ENCODE results near the gene MCOLN3. TPM values are rescaled to one million over a fixed set of nuclear protein-coding genes. Genes with fewer than 3 reads are reported as not detected.
A peak's percentile ranks its signal among the peaks of the same experiment; 100 is the strongest.

The MCOLN3 gene, protein sequence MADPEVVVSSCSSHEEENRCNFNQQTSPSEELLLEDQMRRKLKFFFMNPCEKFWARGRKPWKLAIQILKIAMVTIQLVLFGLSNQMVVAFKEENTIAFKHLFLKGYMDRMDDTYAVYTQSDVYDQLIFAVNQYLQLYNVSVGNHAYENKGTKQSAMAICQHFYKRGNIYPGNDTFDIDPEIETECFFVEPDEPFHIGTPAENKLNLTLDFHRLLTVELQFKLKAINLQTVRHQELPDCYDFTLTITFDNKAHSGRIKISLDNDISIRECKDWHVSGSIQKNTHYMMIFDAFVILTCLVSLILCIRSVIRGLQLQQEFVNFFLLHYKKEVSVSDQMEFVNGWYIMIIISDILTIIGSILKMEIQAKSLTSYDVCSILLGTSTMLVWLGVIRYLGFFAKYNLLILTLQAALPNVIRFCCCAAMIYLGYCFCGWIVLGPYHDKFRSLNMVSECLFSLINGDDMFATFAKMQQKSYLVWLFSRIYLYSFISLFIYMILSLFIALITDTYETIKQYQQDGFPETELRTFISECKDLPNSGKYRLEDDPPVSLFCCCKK
- total RNA-seq (2022): 0.70 and 1.3 TPM in 2 replicates
- Bru-seq, nascent RNA: percentile 30 among the genes with signal in this experiment
- BruChase-seq, experiment 1, labeled RNA remaining after a 6-hour chase: percentile 37 among the genes with signal in this experiment
- BruChase-seq, experiment 2, labeled RNA remaining after a 2-hour chase: percentile 38 among the genes with signal in this experiment
- long read RNA-seq: 0 reads

DNA sequence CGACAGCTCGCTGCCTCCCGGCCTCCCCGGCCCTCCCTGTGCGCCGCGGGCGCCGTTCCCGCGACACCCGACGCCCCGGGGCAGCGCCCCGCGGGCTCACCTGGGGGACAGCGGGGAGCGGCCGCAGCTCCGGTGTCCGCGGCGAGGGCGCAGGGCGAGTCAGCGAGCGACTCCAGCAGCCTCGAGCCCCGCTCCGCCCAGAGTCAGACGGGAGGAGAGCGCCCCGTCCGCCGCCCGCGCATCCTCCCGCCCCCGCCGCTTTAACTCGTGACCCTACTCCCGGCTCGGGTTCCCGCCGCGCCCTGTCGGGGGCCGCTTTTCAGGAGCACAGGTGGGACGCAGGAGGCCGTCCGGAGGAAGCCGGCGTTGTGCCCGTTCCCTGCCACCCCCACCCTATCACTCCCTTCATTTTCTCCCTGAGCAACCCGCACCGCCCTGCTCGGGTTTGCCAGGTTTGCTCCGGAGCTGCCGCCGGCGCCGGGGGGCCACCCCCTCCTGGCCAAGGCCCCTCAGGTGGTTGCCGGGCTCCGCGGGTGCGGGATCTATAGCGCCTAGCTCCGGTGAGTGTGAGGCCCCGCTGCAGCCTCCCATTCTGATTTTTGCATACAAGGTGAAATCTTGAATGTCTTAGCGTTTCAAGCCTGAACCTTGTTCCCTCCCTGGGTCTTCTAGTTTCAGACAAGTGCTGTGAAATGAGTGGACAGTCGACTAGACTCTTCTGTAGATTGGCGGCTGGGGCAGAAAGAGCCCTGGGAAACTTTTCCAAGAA lies at the start of gene MCOLN3:
Gene MCOLN3, minus strand, starts transcription at position 205 of the 769 bp plus-strand sequence. CDS start 3,140 bp downstream, outside the sequence.
- ChIA-PET CTCF (interaction anchor here (0.6 kb wide), 1 partner anchor 176 kb away, joined by 3 read pairs; no protein-coding TSS in a partner anchor), POLR2A (no interaction called here)
- no peaks in the 10 kb centered on the region for H3K36me3 Mint-ChIP-seq (ENCODE audit: insufficient read depth, unreplicated experiment)
- H3K9me3 Mint-ChIP-seq (ENCODE audit: unreplicated experiment): no peaks in the 10 kb centered on the region
- intact Hi-C loops (cut with micrococcal nuclease): no loop called here
- H3K4me1 Mint-ChIP-seq (ENCODE audit: insufficient read depth, unreplicated experiment): no peaks in the 10 kb centered on the region
- TF ChIP-seq, protein P1, sequence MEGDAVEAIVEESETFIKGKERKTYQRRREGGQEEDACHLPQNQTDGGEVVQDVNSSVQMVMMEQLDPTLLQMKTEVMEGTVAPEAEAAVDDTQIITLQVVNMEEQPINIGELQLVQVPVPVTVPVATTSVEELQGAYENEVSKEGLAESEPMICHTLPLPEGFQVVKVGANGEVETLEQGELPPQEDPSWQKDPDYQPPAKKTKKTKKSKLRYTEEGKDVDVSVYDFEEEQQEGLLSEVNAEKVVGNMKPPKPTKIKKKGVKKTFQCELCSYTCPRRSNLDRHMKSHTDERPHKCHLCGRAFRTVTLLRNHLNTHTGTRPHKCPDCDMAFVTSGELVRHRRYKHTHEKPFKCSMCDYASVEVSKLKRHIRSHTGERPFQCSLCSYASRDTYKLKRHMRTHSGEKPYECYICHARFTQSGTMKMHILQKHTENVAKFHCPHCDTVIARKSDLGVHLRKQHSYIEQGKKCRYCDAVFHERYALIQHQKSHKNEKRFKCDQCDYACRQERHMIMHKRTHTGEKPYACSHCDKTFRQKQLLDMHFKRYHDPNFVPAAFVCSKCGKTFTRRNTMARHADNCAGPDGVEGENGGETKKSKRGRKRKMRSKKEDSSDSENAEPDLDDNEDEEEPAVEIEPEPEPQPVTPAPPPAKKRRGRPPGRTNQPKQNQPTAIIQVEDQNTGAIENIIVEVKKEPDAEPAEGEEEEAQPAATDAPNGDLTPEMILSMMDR (IDR thresholded peaks at IDR 0.05; ENCODE audit: unreplicated experiment): no peak
- peak within 1 kb of the TSS; percentile 63 for H3K4me3 Mint-ChIP-seq (ENCODE audit: unreplicated experiment)
- H3K27me3 Mint-ChIP-seq (ENCODE audit: insufficient read depth, unreplicated experiment): no peaks in the 10 kb centered on the region
- no TSS peak for BruUV-seq (replicated peaks)
- no peak within 1 kb of the TSS for H3K27ac Mint-ChIP-seq (ENCODE audit: low read depth, unreplicated experiment)
- peak; percentile 28 for DNase-seq (ENCODE audit: unreplicated experiment)

GRCh38 chr1:85093644-85094043 lies 45.3 kb upstream of the MCOLN3 start:
- H3K4me3 Mint-ChIP-seq (ENCODE audit: unreplicated experiment): no peak overlapping the region
- no peaks in the 10 kb centered on the region for H3K36me3 Mint-ChIP-seq (ENCODE audit: insufficient read depth, unreplicated experiment)
- no peak for DNase-seq (ENCODE audit: unreplicated experiment)
- no peak overlapping the region for H3K27ac Mint-ChIP-seq (ENCODE audit: low read depth, unreplicated experiment)
- peaks cover 11% of the 10 kb centered on the region for H3K4me1 Mint-ChIP-seq (ENCODE audit: insufficient read depth, unreplicated experiment)
- ChIA-PET POLR2A (interaction anchor here (0.6 kb wide), 1 partner anchor 12 kb away, joined by 3 read pairs; no protein-coding TSS in a partner anchor), CTCF (interaction anchor here (0.7 to 4.0 kb wide), 3 partner anchors 10 to 1979 kb away, joined by 3 to 20 read pairs (median 3); no protein-coding TSS in a partner anchor)
- intact Hi-C loops (cut with micrococcal nuclease): no loop called here
- H3K9me3 Mint-ChIP-seq (ENCODE audit: unreplicated experiment): no peaks in the 10 kb centered on the region
- BruUV-seq (replicated peaks): no TSS peak
- H3K27me3 Mint-ChIP-seq (ENCODE audit: insufficient read depth, unreplicated experiment): no peaks in the 10 kb centered on the region
- TF ChIP-seq, protein P1 (IDR thresholded peaks at IDR 0.05; ENCODE audit: unreplicated experiment): no peak

GRCh38 chr1:85091671-85092280 lies 43.5 kb upstream of the MCOLN3 start:
- Mint-ChIP-seq H3K9me3 (ENCODE audit: unreplicated experiment) (no peaks in the 10 kb centered on the region), H3K36me3 (ENCODE audit: insufficient read depth, unreplicated experiment) (no peaks in the 10 kb centered on the region), H3K4me1 (ENCODE audit: insufficient read depth, unreplicated experiment) (peaks cover 11% of the 10 kb centered on the region), H3K27me3 (ENCODE audit: insufficient read depth, unreplicated experiment) (no peaks in the 10 kb centered on the region), H3K27ac (ENCODE audit: low read depth, unreplicated experiment) (peak overlapping the region; percentile 46), H3K4me3 (ENCODE audit: unreplicated experiment) (no peak overlapping the region)
- ChIA-PET POLR2A (no interaction called here), CTCF (interaction anchor here (1.3 kb wide), 1 partner anchor 18 kb away, joined by 4 read pairs; no protein-coding TSS in a partner anchor)
- intact Hi-C loops (cut with micrococcal nuclease): no loop called here
- TF ChIP-seq, protein P1 (IDR thresholded peaks at IDR 0.05; ENCODE audit: unreplicated experiment): no peak
- peak; percentile 39 for DNase-seq (ENCODE audit: unreplicated experiment)
- no TSS peak for BruUV-seq (replicated peaks)

Data from MCF 10A (cell line).